ENCODE data around the gene GRK1. TPM values are rescaled to one million over a fixed set of nuclear protein-coding genes. Genes with fewer than 3 reads are reported as not detected.

Gene GRK1
- total RNA-seq, 4 donors from 2014 or later = not detected

GRCh38 chr13:113648216-113648610, 18.8 kb upstream of the GRK1 start:
- Histone ChIP-seq H3K27ac (peak overlapping the region in 2 of 4 donors; percentile 78 to 83), H3K36me3 (no peaks in the 10 kb centered on the region), H3K4me3 (no peak overlapping the region), H3K9me3 (no peaks in the 10 kb centered on the region), H3K4me1 (peaks cover 10 to 27% (median 19%) of the 10 kb centered on the region in 4 donors), H3K27me3 (no peaks in the 10 kb centered on the region)
- in situ Hi-C loops (cut with MboI; ENCODE audit: low pct_ligation_motif_present in 1 of 4, low pct_unique_long_range_greater_than_20kb in 1 of 4, low sequenced_read_pairs in 3 of 4) = no loop called here
- intact Hi-C loops (cut with DNase I; ENCODE audit: low total_unique reads) = no loop called here
- peak; percentile 7 for DNase-seq
- 90 to 100% methylated on average over 1 to 13 of the region's 13 CpGs for WGBS, 2 donors (ENCODE audit: low coverage in 1 of 2)
- no peak for TF ChIP-seq POLR2A (IDR thresholded peaks at IDR 0.05)
- no peak for TF ChIP-seq POLR2AphosphoS5 (IDR thresholded peaks at IDR 0.05)
- TF ChIP-seq, protein P1, sequence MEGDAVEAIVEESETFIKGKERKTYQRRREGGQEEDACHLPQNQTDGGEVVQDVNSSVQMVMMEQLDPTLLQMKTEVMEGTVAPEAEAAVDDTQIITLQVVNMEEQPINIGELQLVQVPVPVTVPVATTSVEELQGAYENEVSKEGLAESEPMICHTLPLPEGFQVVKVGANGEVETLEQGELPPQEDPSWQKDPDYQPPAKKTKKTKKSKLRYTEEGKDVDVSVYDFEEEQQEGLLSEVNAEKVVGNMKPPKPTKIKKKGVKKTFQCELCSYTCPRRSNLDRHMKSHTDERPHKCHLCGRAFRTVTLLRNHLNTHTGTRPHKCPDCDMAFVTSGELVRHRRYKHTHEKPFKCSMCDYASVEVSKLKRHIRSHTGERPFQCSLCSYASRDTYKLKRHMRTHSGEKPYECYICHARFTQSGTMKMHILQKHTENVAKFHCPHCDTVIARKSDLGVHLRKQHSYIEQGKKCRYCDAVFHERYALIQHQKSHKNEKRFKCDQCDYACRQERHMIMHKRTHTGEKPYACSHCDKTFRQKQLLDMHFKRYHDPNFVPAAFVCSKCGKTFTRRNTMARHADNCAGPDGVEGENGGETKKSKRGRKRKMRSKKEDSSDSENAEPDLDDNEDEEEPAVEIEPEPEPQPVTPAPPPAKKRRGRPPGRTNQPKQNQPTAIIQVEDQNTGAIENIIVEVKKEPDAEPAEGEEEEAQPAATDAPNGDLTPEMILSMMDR (IDR thresholded peaks at IDR 0.05) = no peak
- no peak for TF ChIP-seq EP300 (IDR thresholded peaks at IDR 0.05; ENCODE audit: low read depth)

DNA sequence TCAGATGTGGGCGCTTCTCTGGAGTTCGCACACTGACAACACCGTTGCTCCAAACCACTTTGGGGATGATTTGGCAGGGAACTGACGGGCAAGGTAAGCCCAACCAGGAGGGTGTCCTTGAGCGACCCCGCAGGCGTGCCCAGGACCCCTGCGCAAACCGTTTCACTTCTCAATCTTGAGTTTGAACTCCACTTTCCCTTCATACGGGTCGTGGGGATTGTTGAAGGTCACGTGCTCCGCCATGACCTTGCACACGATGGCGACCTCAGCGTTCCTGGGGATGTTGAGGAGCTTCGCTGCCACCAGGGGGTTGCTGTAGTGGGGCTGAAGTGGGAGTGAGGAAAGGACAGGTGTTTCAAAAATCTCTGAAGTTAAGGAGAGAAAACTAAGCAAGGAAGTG, 17.8 kb upstream of the GRK1 start:
- peak; percentile 3 for DNase-seq

GRCh38 chr13:113650275-113650674, 16.7 kb upstream of the GRK1 start:
- peak; percentile 4 for DNase-seq
- no peak for TF ChIP-seq EP300 (IDR thresholded peaks at IDR 0.05; ENCODE audit: low read depth)
- no peak for TF ChIP-seq POLR2A (IDR thresholded peaks at IDR 0.05)
- Histone ChIP-seq H3K4me3 (no peak overlapping the region), H3K27ac (no peak overlapping the region), H3K9me3 (no peaks in the 10 kb centered on the region), H3K36me3 (no peaks in the 10 kb centered on the region), H3K27me3 (no peaks in the 10 kb centered on the region), H3K4me1 (peaks cover 10 to 27% (median 19%) of the 10 kb centered on the region in 4 donors)
- WGBS, 2 donors (ENCODE audit: low coverage in 1 of 2) = 92 to 94% methylated on average over 10 to 15 of the region's 15 CpGs
- in situ Hi-C loops (cut with MboI; ENCODE audit: low pct_ligation_motif_present in 1 of 4, low pct_unique_long_range_greater_than_20kb in 1 of 4, low sequenced_read_pairs in 3 of 4) = no loop called here
- intact Hi-C loops (cut with DNase I; ENCODE audit: low total_unique reads) = no loop called here

More for the DNA sequence above, 17.8 kb upstream of the GRK1 start:
- intact Hi-C loops (cut with DNase I; ENCODE audit: low total_unique reads) = no loop called here
- H3K27me3 ChIP-seq = no peaks in the 10 kb centered on the region
- H3K36me3 ChIP-seq = no peaks in the 10 kb centered on the region
- in situ Hi-C loops (cut with MboI; ENCODE audit: low pct_ligation_motif_present in 1 of 4, low pct_unique_long_range_greater_than_20kb in 1 of 4, low sequenced_read_pairs in 3 of 4) = no loop called here
- no peaks in the 10 kb centered on the region for H3K9me3 ChIP-seq
- WGBS, 2 donors (ENCODE audit: low coverage in 1 of 2) = 93 to 94% methylated on average over 15 to 17 of the region's 17 CpGs
- peaks cover 10 to 27% (median 19%) of the 10 kb centered on the region in 4 donors for H3K4me1 ChIP-seq
- H3K27ac ChIP-seq = no peak overlapping the region
- TF ChIP-seq, protein P1 (IDR thresholded peaks at IDR 0.05) = no peak
- no peak for TF ChIP-seq POLR2A (IDR thresholded peaks at IDR 0.05)
- TF ChIP-seq POLR2AphosphoS5 (IDR thresholded peaks at IDR 0.05) = no peak
- TF ChIP-seq EP300 (IDR thresholded peaks at IDR 0.05; ENCODE audit: low read depth) = no peak
- H3K4me3 ChIP-seq = no peak overlapping the region

DNA sequence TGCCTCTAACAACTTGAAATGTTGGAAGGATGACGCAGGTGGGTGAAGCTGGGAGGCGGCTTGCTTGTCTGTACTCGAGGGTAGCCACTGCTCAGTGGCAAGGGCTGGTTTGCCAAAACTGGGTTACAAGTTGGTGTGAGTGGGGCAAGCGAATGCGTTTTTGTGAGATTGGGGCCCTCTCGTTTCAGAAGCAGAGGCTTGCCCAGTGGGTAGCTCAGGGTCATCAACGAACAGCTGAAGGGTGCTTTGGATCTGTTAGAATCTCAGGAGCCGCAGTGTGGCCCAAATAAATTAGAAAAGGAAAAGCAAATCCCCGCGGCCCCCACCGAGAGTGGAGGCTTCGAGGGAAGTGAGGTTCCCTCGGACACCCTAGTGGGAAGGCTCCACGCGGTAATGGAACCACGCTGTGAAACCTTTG, 16.3 kb upstream of the GRK1 start:
- Histone ChIP-seq H3K9me3 (no peaks in the 10 kb centered on the region), H3K4me1 (peaks cover 10 to 25% (median 17%) of the 10 kb centered on the region in 4 donors), H3K36me3 (no peaks in the 10 kb centered on the region), H3K27me3 (no peaks in the 10 kb centered on the region), H3K27ac (no peak overlapping the region), H3K4me3 (no peak overlapping the region)
- intact Hi-C loops (cut with DNase I; ENCODE audit: low total_unique reads) = no loop called here
- in situ Hi-C loops (cut with MboI; ENCODE audit: low pct_ligation_motif_present in 1 of 4, low pct_unique_long_range_greater_than_20kb in 1 of 4, low sequenced_read_pairs in 3 of 4) = no loop called here
- WGBS, 2 donors (ENCODE audit: low coverage in 1 of 2) = 95 to 100% methylated on average over 12 to 16 of the region's 16 CpGs
- DNase-seq = peak; percentile 5
- TF ChIP-seq, protein P1 (IDR thresholded peaks at IDR 0.05) = no peak
- TF ChIP-seq POLR2AphosphoS5 (IDR thresholded peaks at IDR 0.05) (no peak), POLR2A (IDR thresholded peaks at IDR 0.05) (no peak), EP300 (IDR thresholded peaks at IDR 0.05; ENCODE audit: low read depth) (no peak)
